PC-3 (cell line): Measurements from ENCODE around the gene FAM131C. TPM values are rescaled to one million over a fixed set of nuclear protein-coding genes. Genes with fewer than 3 reads are reported as not detected.
"Not testable (repeated sequence)": the region's sequence is repeated elsewhere in the genome, so short reads cannot be mapped to it uniquely, and the experiment has no call there.

Experiments
- ATAC-seq: fragments of 200-7000 bp; cut with Tn5 transposase; 2 replicates; pipeline ENCODE4 v1.9.1; 2020; ENCODE audit warnings: mild to moderate bottlenecking, moderate library complexity
- BruUV-seq: library from RNA; stranded (reverse); fragments of 400-500 nt; replicated peaks from 2 replicates; lab custom pipeline; 2021; lab: Mats Ljungman, UMichigan
- CTCF ChIA-PET: fragments of 300-600 bp; sonication (Branson Sonifier 250); formaldehyde crosslinking; loops from one replicate; lab custom pipeline; 2022; ENCODE audit warnings: antibody characterized with exemption; lab: Charles Lee
- POLR2A ChIA-PET: fragments of 300-600 bp; sonication (Branson Sonifier 250); formaldehyde crosslinking; loops from one replicate; lab custom pipeline; 2022; ENCODE audit warnings: antibody characterized with exemption; ENCODE audit not compliant: unreplicated experiment; lab: Charles Lee
- DNase-seq: peaks from one replicate; pipeline ENCODE4 v3.0.0-alpha.2; 2015
- H2AFZ ChIP-seq: fragments of 300-600 bp; sonication (generic); 2 replicates; pipeline ENCODE4 v1.6.0; 2016; ENCODE audit warnings: antibody characterized with exemption, low read length
- H3F3A ChIP-seq: fragments of 300-600 bp; sonication (generic); one replicate; pipeline ENCODE4 v1.6.0; 2017; ENCODE audit warnings: antibody characterized with exemption, low read length, control low read depth, mild to moderate bottlenecking; ENCODE audit not compliant: unreplicated experiment
- H3K27ac ChIP-seq: fragments of 300-600 bp; sonication (generic); 2 replicates; pipeline ENCODE4 v1.5.1; 2016; ENCODE audit warnings: mild to moderate bottlenecking, low read length
- H3K27me3 ChIP-seq: fragments of 300-600 bp; sonication (generic); 2 replicates; pipeline ENCODE4 v1.6.1; 2016; ENCODE audit warnings: low read length, mixed read lengths
- H3K36me3 ChIP-seq: fragments of 300-600 bp; sonication (generic); 2 replicates; pipeline ENCODE4 v1.6.1; 2016; ENCODE audit warnings: low read depth, mixed run types, low read length, mixed read lengths
- H3K4me1 ChIP-seq: fragments of 300-600 bp; sonication (generic); 2 replicates; pipeline ENCODE4 v1.5.1; 2016; ENCODE audit warnings: low read length; ENCODE audit not compliant: insufficient read depth
- H3K4me2 ChIP-seq: fragments of 300-600 bp; sonication (generic); 2 replicates; pipeline ENCODE4 v1.6.0; 2016; ENCODE audit warnings: low read length
- H3K4me3 ChIP-seq: fragments of 300-600 bp; sonication (generic); 2 replicates; pipeline ENCODE4 v1.5.1; 2016; ENCODE audit warnings: mild to moderate bottlenecking, low read length, mixed read lengths
- H3K79me2 ChIP-seq: fragments of 300-600 bp; sonication (generic); 2 replicates; pipeline ENCODE4 v1.6.1; 2017; ENCODE audit warnings: low read length, mixed read lengths
- H3K9ac ChIP-seq: fragments of 300-600 bp; sonication (generic); 2 replicates; pipeline ENCODE4 v1.6.0; 2016; ENCODE audit warnings: mild to moderate bottlenecking, low read length
- H3K9me2 ChIP-seq: fragments of 300-600 bp; sonication (generic); replicated peaks from 2 replicates; pipeline ENCODE4 v1.6.1; 2016; ENCODE audit warnings: mixed run types, low read length, mixed read lengths
- H3K9me3 ChIP-seq: fragments of 300-600 bp; sonication (generic); 2 replicates; pipeline ENCODE4 v1.6.1; 2016; ENCODE audit warnings: low read length, mixed read lengths
- H4K20me1 ChIP-seq: fragments of 300-600 bp; sonication (generic); 2 replicates; pipeline ENCODE4 v1.6.1; 2016; ENCODE audit warnings: low read length, mixed read lengths
- EZH2 ChIP-seq: fragments of 300-600 bp; sonication (generic); IDR thresholded peaks from one replicate; pipeline ENCODE4 v1.6.1; 2017; ENCODE audit warnings: antibody characterized with exemption, mild to moderate bottlenecking, low read length; ENCODE audit not compliant: unreplicated experiment
- EZH2phosphoT487 ChIP-seq: fragments of 300-600 bp; sonication (generic); IDR thresholded peaks from 2 replicates; pipeline ENCODE4 v1.6.1; 2018; ENCODE audit warnings: mild to moderate bottlenecking, antibody characterized with exemption, low read length, borderline replicate concordance
- intact Hi-C: fragments of 100-400 bp; cut with micrococcal nuclease; formaldehyde crosslinking; loops from 2 replicates; pipeline ENCODE4 v1.9.0; 2023
- total RNA-seq: library from RNA; depleted of rRNA; stranded (reverse); fragments of >200 nt; gene quantifications from 2 replicates; pipeline ENCODE4 v1.2.3, GENCODE V29; 2014
- TF ChIP-seq, protein P1 (sequence below): fragments of 300-600 bp; sonication (generic); conservative IDR thresholded peaks from 2 replicates; pipeline ENCODE4 v1.5.1; 2017; ENCODE audit warnings: antibody characterized with exemption, low read depth, mild to moderate bottlenecking, low read length

Gene FAM131C
- total RNA-seq, 1 experiment from 2014 or later = 7.7 TPM

- H3K9me2 ChIP-seq, H3K9ac ChIP-seq, H3K4me1 ChIP-seq, H3K27me3 ChIP-seq, H3F3A ChIP-seq, H3K4me2 ChIP-seq, H2AFZ ChIP-seq, BruUV-seq, H3K27ac ChIP-seq, ATAC-seq, intact Hi-C loops, DNase-seq, POLR2A ChIA-PET, H3K36me3 ChIP-seq, H3K4me3 ChIP-seq, H3K9me3 ChIP-seq, H4K20me1 ChIP-seq, H3K79me2 ChIP-seq, CTCF ChIA-PET: not testable (repeated sequence)
Measured at GRCh38 chr1:16061989-16062686, 11.3 kb downstream of the FAM131C start.

DNA sequence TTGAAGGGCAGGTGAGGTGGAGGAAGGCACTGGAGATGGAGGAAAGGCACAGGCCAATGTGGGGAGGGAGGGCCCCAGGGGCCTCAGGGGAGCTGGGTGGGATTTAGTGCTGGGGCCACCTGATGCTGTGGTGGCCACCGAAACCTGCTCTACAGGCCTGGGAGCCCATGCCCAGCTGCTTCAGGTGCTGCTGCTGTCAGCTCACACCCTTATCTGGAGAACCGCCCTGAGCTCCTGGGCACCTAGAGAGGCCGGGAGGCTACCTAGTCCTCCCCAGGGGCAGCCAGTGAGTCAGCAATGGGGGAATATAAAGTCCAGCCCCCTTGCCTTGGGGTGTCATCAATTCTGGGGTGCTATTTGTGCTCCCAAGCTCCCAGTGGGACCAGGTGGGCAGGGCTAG, 12.2 kb downstream of the FAM131C start:
- Histone ChIP-seq H3F3A (no peaks in the 10 kb centered on the region), H3K4me3 (no peak overlapping the region), H4K20me1 (no peaks in the 10 kb centered on the region), H3K9ac (no peak overlapping the region), H3K4me1 (no peaks in the 10 kb centered on the region), H3K27ac (no peak overlapping the region), H3K27me3 (no peaks in the 10 kb centered on the region), H2AFZ (no peak overlapping the region), H3K79me2 (no peaks in the 10 kb centered on the region), H3K9me3 (no peaks in the 10 kb centered on the region), H3K9me2 (no peaks in the 10 kb centered on the region), H3K36me3 (no peaks in the 10 kb centered on the region), H3K4me2 (no peak overlapping the region)
- no TSS peak for BruUV-seq
- ChIA-PET CTCF (no interaction called here), POLR2A (no interaction called here)
- TF ChIP-seq, protein P1, sequence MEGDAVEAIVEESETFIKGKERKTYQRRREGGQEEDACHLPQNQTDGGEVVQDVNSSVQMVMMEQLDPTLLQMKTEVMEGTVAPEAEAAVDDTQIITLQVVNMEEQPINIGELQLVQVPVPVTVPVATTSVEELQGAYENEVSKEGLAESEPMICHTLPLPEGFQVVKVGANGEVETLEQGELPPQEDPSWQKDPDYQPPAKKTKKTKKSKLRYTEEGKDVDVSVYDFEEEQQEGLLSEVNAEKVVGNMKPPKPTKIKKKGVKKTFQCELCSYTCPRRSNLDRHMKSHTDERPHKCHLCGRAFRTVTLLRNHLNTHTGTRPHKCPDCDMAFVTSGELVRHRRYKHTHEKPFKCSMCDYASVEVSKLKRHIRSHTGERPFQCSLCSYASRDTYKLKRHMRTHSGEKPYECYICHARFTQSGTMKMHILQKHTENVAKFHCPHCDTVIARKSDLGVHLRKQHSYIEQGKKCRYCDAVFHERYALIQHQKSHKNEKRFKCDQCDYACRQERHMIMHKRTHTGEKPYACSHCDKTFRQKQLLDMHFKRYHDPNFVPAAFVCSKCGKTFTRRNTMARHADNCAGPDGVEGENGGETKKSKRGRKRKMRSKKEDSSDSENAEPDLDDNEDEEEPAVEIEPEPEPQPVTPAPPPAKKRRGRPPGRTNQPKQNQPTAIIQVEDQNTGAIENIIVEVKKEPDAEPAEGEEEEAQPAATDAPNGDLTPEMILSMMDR = no peak
- TF ChIP-seq EZH2phosphoT487 = no peak
- TF ChIP-seq EZH2 = no peak
- intact Hi-C loops = no loop called here
- DNase-seq (no peak), ATAC-seq (no peak)

- H3K79me2 ChIP-seq, POLR2A ChIA-PET, DNase-seq, H3F3A ChIP-seq, H3K4me1 ChIP-seq, H3K4me2 ChIP-seq, H4K20me1 ChIP-seq, BruUV-seq, H3K9me2 ChIP-seq, H3K36me3 ChIP-seq, H2AFZ ChIP-seq, H3K27ac ChIP-seq, ATAC-seq, H3K27me3 ChIP-seq, H3K4me3 ChIP-seq, intact Hi-C loops, H3K9me3 ChIP-seq, H3K9ac ChIP-seq: not testable (repeated sequence)
- CTCF ChIA-PET = interaction anchor here (0.7 kb wide), 1 partner anchor 42 kb away, joined by 3 read pairs; no protein-coding TSS in a partner anchor
Measured at GRCh38 chr1:16058394-16059120, 14.9 kb downstream of the FAM131C start.

GRCh38 chr1:16057314-16057915, 16.0 kb downstream of the FAM131C start:
- H3K9ac ChIP-seq, H3K79me2 ChIP-seq, H3K27me3 ChIP-seq, H4K20me1 ChIP-seq, POLR2A ChIA-PET, BruUV-seq, DNase-seq, H3K9me3 ChIP-seq, H3F3A ChIP-seq, H3K27ac ChIP-seq, H3K9me2 ChIP-seq, H3K4me2 ChIP-seq, H3K4me1 ChIP-seq, ATAC-seq, H2AFZ ChIP-seq, intact Hi-C loops, CTCF ChIA-PET, H3K4me3 ChIP-seq, H3K36me3 ChIP-seq: not testable (repeated sequence)

GRCh38 chr1:16056521-16056912, 16.9 kb downstream of the FAM131C start:
- CTCF ChIA-PET = not testable (repeated sequence)

More at GRCh38 chr1:16056521-16056912, 16.9 kb downstream of the FAM131C start:
- BruUV-seq, H3K9ac ChIP-seq, H2AFZ ChIP-seq, DNase-seq, H3K4me1 ChIP-seq, H3K9me2 ChIP-seq, H3K27me3 ChIP-seq, H3K4me3 ChIP-seq, ATAC-seq, H3K36me3 ChIP-seq, H4K20me1 ChIP-seq, H3K27ac ChIP-seq, H3K9me3 ChIP-seq, H3F3A ChIP-seq, H3K4me2 ChIP-seq, POLR2A ChIA-PET, H3K79me2 ChIP-seq: not testable (repeated sequence)
- intact Hi-C loops = loop anchor here (1.0 kb wide), 1 partner anchor 47 kb away; no protein-coding TSS in a partner anchor
